Fibroblast of gingiva (primary cell): ENCODE results near the gene SLFNL1.

Experiments
- DNase-seq: peaks from one replicate; pipeline ENCODE4 v3.0.0-alpha.2; 2011; ENCODE audit warnings: low read depth

SLFNL1 gene

DNA sequence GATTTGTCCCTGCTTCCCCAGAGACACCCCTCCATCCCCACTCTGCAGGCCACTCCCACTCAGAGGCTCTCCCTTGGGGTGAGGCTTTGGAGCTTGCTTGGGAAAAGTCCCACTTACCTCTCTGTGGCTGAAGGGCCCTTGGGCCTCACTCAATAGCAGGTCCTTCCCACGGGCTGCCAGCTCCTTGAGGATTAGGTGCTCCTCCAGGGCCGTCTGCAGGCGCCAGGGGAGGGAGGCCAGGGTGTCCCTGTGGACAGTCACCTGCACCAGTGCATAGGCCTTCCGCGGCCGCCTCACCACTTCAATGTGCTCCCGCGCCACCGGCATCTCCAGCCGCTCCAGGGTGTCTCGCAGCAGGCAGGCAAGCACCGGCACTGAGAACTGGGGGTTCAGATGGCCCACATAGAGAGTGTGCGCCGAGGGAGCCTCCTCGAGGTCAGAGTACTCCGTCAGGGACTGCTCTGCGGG, 1.4 kb downstream of the SLFNL1 start:
- DNase-seq = no peak

DNA sequence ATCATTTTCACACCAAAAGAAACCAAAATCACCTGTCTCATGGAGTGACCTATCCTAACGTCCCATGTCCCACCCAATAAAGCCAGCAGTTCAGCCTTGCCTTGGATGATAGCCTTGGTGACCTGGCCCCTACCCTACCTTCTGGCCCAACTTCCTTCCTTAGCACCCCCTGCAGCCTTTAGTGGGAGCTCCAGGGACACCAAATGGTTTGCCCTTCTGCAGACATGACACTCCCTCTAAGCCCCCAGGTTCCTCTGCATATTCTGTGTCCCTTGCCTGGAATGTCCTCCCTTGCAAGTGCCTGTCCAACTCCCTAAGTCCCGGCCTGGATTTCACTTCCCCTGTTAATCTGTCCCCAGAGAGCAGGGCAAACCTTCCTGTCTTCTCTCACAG, 2.2 kb downstream of the SLFNL1 start:
- DNase-seq = no peak

DNA sequence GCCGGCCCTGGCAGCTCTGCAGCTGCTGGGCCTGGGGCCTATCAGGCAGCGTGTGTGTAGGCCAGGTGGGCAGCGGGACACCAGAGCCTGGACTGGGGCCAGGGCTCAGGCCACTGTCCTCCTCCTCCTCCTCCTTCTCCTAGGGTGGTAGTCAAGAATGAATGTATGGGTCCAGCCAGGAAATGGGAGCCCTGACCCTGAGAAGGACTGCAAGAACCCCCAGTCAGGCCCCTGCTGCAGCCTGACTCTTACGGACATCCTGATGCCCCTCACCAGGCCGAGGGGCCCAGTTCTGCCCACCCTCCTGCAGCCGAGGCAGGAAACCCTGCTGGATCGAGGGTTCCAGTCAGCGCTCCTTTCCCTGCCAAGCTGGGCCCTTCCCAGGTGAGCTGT, 3.5 kb downstream of the SLFNL1 start:
- no peak for DNase-seq

DNA sequence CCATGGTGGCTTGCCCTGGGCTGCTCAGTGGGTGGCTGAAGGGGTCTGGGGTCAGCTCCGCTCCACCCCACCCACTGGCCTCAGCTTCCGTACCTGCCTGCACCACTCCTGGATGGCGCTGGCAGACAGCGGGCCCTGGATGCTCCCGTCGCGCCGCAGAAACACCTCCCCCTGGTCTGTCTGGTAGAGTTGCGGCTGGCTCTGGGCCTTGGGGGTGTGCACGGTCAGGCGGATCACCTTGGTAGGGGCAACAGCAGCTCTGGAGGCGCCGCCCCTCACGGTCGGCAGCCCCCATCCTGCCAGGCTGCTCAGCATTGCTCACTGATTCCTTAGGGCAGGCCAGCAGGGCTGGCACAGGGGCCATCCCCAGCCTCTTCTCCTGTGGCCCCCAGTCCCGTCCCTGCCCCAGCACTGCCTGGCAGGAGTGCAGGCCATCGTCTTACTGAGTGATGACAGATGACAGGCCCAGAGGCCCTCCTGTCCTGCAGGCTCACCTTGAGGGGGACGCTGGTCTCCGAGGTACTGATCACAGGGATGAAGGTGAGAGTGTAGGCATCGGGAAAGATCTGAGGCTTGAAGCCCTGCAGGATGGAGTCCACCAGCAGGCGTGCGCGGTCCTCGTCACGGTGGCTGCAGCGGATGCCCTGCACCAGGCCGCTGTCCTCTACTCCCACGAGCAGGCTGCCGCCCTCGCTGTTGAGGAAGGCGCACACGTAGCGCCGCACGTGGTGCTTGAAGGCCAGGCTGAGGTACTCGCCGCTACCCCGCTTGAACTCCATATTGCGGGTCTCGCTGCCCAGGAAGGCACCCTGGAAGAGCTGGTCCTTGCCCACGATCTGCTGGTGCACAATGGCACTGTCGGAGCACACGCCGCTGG, 4.1 kb downstream of the SLFNL1 start:
- no peak for DNase-seq

DNA sequence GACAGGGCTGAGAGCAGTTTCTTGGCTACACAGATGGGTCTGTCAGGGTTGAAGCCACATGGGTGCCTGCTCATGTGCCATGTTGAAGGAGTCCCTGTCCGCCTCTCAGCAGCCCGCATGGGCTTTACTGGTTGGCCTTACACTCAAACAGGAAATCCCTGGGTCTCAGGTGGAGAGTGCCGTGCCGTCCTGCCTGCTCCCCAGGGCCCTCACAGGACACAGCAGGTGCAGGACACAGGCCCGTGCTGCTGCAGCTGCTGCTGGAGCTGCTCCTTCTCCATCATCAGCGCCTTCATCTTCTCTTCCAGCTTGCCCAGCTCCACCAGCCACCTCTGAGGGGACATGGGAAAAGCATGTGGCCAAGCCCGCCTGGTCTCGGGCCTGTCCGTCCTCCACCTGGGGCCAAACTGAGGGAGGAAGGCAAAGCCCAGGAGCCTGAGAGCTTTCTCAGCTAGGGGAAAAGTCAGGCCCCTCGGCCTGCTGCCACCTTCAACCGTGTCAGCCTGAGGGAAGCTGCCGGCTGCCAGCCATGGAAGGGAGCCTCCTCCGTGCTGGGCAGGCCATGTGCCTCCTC, 5.5 kb downstream of the SLFNL1 start:
- DNase-seq = no peak

DNA sequence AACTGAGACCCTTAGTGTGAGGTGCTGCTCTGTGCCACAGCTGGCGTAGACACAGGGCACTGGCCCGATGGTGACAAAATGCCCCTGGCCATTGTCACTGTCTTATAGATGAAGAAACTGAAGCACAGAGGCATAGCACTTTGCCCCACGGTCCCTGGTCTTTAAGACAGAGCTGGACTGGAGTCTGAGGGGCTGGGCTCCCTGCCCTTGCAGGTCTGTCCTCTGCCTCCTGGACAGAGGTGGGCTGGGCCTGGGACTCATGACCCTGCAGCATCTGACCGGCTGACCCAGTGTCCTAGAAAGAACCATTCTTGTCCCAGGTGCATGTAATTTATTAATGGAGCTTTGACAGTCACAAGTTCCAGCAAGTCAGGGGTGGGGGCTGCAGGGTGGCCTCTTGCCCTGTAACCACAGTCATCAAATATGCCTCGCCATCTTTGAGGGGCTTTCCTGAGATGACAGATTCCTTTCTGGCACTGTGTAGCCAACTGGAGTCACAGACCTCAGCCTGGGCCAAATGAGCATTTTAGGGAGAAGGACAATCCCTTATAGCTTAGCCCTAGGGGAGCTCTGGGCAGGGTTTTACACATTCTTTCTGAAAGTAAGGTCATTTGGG, 6.1 kb downstream of the SLFNL1 start:
- no peak for DNase-seq

DNA sequence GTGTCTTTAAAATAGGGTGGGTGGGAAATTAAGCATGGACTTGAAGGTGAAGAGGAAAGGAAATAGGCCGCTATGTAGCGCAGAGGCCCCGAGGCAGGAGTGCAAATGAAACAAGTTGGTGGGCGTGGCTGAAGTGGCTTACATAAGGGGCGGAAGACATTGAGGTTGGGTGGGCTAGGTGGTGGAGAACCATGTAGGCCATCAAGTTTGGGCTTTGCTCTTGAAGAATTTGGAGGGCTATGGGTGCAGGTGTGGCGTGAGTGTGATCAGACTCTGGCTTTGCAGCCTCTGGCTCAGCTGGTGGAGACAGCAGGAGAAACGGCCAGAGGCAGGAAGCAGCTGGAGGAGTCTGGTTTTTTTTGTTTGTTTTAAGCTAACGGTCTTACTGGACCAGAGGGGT, 6.7 kb downstream of the SLFNL1 start:
- DNase-seq = no peak

DNA sequence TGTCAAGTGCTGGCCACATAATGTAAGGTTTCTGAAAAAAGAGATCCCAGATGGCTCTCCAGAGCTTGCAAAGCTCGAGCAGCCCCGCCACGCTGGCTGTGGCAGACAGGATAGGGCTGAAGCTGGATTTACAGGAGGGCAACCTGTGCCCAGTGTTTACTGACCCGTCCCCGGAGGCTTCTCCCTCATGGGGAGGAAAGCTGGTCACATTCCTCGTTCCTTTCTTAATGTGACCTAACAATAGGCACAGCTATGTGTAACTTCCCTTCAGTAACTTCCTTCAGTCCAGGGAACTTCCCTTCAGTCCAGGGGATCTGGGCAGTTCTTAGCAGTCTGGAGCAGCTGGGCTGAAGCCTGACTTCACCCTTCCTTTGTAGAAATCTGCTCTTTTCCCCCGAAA, 7.7 kb downstream of the SLFNL1 start:
- no peak for DNase-seq

DNA sequence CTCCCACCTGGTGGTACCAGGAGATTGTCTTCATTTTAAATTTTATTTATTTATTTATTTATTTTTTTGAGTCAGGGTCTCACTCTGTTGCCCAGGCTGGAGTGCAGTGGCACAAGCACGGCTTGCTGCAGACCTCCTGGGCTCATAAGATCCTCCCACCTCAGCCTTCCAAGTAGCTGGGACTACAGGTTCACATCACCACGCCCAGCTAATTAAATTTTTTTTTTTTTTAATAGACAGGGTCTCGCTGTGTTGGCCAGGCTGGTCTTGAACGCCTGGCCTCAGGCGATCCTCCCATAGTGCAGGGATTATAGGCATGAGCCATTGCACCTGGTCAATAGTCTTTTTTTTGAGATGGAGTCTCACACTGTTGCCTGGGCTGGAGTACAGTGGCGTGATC, 8.5 kb downstream of the SLFNL1 start:
- no peak for DNase-seq

DNA sequence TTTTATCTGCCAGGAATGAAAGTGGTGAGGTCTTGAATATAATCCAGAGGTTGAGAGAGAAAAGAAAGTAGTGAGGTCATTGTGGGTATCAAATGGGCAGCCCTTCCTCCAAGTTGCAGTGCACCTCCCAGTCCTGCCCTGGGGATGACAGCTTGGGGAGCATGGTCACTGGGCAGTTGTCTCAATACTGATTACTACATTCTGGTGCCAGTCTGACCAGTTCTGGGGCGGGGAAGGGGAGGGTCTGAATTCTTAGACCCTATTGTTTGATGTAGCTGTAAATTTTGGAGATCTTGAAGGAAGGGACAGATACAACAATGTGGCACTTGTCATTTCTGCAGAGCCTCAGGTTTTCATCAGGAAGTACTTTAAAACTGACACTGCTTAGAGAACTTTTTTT, 11.2 kb downstream of the SLFNL1 start:
- DNase-seq = no peak

DNA sequence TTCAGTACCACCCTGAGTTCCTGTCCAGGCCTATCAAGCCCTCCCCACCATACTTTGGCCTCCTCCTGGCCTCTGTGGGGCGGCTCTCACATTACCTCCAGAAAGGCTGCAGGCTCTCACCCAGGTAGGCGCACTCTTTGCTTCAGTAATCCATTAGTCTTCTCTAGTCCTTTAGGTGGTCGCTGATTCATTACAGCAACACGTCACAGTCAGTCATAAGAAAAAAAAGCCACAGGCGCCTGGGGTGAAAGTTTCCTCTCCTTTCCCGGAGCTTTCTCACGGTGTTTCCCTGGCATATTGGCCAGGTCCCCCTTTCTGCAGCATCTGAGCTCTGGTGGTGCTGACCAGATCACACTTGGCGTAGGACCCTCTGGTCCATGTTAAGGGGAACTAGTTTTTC, 12.1 kb downstream of the SLFNL1 start:
- DNase-seq = no peak

DNA sequence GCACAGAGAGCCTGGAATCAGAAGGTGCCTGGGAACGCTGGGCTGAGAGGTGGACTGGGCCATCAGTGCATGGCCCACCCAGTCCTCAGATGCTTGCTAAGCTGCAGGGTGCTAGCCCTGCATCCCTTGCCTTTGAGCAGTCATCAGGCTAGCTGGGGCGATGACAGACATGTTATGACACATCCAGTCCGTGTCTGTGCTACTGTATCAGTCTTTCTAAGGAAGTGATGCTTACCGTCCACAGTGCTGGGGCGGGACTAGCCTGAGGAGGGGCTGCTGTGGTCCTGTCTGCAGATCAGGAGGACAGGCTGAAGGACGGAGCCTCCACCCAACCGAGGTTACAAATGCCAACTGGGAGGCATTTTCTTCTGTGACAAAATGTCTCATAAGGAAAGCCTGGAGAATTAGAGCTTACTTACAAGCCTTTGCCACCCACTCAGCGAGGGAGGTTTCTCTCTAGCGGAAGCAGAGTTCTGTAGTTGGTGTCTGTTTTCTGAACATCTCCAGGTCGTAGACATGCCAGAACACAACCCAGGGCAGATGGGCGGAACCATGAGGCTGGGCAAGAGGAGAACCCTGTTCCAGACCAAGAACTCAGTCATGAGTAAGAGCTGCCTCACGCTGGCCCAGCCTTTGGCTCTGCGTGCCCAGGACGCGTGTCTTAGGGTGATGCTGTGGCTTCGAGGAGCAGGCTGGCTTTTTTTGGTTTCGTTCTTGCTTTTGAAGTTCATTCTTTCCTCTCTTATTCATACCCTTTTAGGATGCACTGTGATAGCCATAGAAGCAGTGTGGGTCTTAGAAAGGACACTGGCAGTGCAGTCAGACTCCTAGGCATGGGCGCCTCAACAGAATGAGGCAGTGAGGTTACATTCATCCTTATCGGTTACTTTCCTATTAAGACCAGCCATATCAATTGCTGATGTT, 14.3 kb downstream of the SLFNL1 start:
- no peak for DNase-seq

DNA sequence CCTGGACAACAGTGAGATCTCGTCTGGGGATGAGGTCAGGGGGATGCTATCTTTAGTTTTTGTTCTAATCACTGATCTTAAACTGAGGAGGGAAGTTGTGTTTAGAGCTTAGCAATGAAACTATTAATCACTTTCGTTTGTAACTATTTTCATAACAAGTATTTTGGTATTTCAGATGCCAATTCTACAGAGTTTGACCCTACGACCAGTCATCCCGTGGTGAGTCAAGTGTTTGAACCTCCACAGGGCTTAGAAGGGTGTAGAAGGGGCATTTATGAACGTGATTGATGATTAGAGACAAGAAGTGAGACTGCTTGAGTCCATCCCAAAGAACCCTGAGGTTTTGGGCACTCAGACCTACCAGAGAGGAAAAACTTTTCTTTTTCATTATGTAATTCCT, 15.6 kb downstream of the SLFNL1 start:
- no peak for DNase-seq

DNA sequence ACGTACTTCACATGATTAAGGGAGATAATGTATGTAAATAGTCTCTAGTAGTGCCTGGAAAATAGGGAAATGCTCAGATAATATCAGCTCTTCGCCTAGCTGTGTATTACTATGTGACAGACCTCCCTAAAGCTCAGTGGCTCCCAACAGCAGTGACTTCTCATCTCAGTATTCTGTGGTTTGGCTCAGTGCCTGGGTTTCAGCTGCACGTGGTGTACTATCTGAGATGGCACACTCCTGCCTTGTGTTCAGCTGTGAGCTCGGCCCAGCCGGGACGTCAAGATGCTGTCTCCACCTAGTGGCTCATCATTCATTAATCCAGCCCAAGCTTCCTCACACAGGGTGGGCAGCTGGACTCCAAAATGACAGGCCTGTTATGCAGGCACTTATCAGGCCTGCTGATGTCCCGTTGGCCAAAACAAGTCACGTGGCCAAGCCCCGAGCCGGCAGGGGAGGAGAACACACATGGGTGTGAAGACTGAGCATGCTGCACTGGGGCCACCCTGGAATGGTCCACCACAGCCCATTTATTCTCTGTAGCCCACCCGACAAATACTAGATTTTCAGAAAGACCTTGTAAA, 17.8 kb downstream of the SLFNL1 start:
- DNase-seq = peak; percentile 98

DNA sequence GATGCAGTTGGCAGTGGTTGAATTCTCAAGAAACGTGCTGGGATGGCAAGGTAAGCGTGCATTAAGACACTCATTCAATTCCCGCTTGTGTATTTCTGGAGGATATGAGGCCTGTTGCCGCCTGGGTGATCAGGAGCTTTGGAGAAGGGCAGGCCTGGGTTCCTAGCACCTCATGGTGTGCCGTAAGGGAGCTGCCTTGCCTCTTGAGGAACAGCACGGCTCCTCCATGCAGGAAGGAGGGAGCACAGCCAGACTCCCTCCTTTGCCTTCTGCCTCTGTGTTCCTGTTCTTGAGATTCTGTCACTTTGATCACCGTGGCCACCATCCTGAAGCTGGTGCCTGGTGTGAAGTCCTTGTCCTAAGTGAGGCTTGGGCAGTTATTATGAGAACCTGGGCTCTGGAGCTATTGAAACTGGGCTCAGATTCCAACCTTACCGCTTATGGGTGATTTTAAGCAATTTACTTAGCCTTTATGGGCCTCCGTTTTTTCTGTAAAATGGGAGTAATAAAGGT, 18.3 kb downstream of the SLFNL1 start:
- no peak for DNase-seq

DNA sequence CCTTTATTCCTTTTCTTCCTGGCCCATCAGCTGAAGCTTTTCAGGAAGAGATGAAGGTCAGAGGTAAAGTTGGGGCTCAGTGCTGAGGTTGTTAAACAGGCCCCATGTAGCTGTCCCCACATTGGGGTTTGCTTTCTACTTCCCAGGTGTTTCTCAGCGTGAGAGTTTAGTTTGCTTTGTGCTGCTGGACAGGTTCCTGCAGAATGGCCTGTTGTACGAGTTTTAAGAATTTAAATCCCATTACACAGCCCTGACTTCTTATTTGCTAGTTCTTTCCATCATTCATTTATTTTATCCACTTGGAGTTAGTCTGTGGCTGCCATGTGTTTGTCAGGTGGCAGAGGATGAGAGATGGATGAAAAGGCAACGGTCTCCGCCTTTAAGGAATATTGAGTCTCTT, 22.9 kb downstream of the SLFNL1 start:
- DNase-seq = no peak

DNA sequence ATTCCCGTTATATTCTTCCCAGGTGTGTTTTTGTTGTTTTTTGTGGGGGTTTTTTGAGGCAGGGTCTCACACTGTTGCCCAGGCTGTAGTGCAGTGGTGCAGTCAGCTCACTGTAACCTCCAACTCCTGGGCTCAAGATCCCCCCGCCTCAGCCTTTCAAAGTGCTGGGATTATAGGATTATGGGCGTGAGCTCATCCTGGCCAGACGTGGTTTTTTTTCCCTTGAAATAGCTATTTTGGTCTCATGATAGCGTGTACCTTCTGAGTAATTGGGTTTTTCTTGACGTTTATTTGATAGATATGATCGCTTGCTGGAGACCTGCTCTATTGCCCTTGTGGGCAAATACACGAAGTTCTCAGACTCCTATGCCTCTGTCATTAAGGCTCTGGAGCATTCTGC, 24.4 kb downstream of the SLFNL1 start:
- no peak for DNase-seq

DNA sequence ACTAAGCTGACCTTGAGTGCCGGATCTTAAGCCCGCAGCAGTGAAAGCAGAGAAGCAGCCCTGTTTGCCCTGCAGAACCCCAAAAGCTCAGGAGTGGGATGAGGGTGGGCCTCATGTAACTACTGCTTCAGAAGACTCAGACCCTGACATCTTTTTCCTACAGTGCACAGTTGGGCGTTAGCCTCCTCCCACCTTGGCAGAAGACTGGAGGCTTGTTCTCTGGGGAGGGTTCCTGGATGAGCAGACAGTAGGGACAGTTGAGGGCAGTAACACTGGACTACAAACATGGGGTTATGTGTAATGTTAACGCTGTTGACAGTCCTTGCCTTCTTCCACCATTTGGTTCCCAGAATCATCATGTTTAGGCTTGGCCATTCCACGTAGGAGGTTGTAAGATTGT, 32.5 kb downstream of the SLFNL1 start:
- DNase-seq = no peak

DNA sequence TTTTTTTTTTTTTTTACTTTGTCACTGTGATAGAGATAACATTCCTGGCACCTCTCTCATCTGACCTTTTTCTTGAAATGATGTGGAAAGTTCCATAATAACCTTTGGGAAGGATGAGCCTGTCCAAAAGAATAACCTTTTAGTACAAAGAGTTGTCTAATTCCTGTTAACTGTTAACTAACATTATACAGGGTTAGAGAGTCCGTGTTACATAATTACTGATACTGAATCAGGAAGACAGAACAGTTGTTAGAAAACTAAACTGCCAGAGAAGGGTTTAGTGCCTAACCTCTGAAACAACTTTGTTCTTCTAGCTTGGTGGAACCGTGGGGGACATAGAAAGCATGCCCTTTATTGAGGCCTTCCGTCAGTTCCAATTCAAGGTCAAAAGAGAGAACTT, 33.2 kb downstream of the SLFNL1 start:
- DNase-seq = no peak

DNA sequence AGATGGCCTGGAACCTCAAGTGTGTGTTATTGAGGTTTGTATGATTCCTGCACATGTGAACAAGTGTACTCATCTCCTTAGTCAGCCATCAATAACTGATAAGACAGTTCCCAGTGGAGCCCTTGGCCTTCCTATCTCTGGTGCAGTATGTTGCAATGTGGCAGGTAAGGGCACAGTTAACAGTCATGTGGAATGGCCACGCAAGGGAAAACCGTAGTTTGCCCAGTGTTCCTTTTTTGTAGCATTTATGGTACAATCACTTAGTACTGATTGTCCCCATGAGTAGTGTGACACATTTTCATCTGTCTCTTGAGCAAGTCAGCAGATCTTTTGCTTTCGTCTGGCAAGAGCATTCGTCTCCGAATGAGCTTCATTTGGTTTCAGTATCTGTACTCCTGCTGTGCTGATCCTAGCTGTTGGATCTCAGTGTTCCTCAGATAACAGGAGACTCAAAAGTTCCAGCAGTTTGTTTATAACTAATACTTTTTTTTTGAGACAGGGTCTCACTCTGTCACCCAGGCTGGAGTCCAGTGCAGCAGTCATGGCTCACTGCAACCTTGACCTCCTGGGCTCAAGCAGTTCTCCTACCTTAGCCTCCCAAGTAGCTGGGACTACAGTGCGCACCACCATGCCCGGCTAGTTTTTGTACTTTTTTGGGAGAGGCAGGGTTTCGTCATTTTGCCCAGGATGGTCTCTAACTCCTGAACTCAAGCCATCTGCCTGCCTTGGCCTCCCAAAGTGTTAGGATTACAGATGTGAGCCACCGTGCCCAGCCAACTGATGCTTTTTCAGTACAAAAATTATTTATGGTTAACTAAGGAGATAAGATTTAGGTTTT, 33.9 kb downstream of the SLFNL1 start:
- DNase-seq = no peak

DNA sequence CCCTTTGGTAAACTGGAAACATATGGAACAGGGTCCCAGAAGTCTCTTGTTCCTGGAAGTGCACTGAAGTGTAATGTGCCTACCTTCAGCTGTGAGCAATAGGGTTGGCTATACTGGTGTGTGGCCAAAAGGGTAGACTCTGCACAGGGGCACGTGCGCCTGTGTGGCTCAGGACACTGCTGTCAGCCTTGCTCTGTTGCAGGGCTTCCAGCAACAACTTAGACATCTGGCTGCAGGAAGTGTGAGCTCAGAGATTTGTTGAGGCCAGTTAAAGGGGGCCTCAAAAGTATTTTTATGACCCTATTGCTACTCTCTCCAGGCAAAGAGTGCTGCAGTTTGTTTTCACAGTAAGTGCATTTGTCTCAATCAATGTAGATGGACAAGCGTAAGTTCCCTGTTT, 34.6 kb downstream of the SLFNL1 start:
- no peak for DNase-seq
